Cardiac muscle cell (in vitro differentiated cells and primary cell): ENCODE measurements around the gene SNAP29. TPM values are rescaled to one million over a fixed set of nuclear protein-coding genes. Genes with fewer than 3 reads are reported as not detected.

Experiments
- DNase-seq, 2 donors: peaks; one replicate each; pipeline versions ENCODE4 v3.0.0 to v3.0.0-alpha.2; 2010 to 2017; ENCODE audit warnings: low read depth in 1 of 2, low spot score in 1 of 2
- H3K27ac ChIP-seq: fragments of 200-600 bp; sonication (generic); 2 replicates; pipeline ENCODE4 v1.5.1; 2016
- H3K27me3 ChIP-seq: fragments of 200-600 bp; sonication (generic); 2 replicates; pipeline ENCODE4 v1.6.0; 2016; ENCODE audit warnings: control low read depth
- H3K36me3 ChIP-seq: fragments of 200-600 bp; sonication (generic); 2 replicates; pipeline ENCODE4 v1.5.1; 2016; ENCODE audit warnings: control low read depth
- H3K4me1 ChIP-seq: fragments of 200-600 bp; sonication (generic); 2 replicates; pipeline ENCODE4 v1.8.1; 2017; ENCODE audit warnings: low read depth, mild to moderate bottlenecking, mixed run types
- H3K4me3 ChIP-seq: fragments of 200-600 bp; sonication (generic); 2 replicates; pipeline ENCODE4 v1.5.1; 2016; ENCODE audit warnings: mild to moderate bottlenecking
- H3K9me3 ChIP-seq: fragments of 200-600 bp; sonication (generic); 2 replicates; pipeline ENCODE4 v1.5.1; 2017; ENCODE audit warnings: low read depth, mild to moderate bottlenecking, control low read depth
- polyA plus RNA-seq: library from polyadenylated mRNA; unstranded; fragments of >200 nt; fragmentation: Nextera tagmentation; extraction: Ambion mirVana; gene quantifications from 2 replicates; pipeline ENCODE4 v1.2.1, GENCODE V29; 2016
- total RNA-seq: library from RNA; depleted of rRNA; stranded (reverse); fragments of >200 nt; gene quantifications from 2 replicates; pipeline ENCODE4 v1.2.3, GENCODE V29; 2016
- TF ChIP-seq, protein P1 (sequence below): IDR thresholded peaks from 2 replicates; pipeline ENCODE4 v1.5.1; 2012; ENCODE audit warnings: low read depth, mild to moderate bottlenecking, low read length

Gene SNAP29
- total and polyA plus RNA-seq, 2 experiments from 2014 or later: 22.0 to 37.9 TPM

- TF ChIP-seq, protein P1, sequence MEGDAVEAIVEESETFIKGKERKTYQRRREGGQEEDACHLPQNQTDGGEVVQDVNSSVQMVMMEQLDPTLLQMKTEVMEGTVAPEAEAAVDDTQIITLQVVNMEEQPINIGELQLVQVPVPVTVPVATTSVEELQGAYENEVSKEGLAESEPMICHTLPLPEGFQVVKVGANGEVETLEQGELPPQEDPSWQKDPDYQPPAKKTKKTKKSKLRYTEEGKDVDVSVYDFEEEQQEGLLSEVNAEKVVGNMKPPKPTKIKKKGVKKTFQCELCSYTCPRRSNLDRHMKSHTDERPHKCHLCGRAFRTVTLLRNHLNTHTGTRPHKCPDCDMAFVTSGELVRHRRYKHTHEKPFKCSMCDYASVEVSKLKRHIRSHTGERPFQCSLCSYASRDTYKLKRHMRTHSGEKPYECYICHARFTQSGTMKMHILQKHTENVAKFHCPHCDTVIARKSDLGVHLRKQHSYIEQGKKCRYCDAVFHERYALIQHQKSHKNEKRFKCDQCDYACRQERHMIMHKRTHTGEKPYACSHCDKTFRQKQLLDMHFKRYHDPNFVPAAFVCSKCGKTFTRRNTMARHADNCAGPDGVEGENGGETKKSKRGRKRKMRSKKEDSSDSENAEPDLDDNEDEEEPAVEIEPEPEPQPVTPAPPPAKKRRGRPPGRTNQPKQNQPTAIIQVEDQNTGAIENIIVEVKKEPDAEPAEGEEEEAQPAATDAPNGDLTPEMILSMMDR: no peak
- Histone ChIP-seq H3K36me3 (peaks cover 4% of the 10 kb centered on the region), H3K27ac (peak overlapping the region; percentile 89), H3K4me3 (no peak overlapping the region), H3K4me1 (peaks cover 17% of the 10 kb centered on the region), H3K27me3 (no peaks in the 10 kb centered on the region), H3K9me3 (no peaks in the 10 kb centered on the region)
- DNase-seq: no peak
These were observed 7.2 kb downstream of the SNAP29 start for GRCh38 chr22:20865875-20866445.

DNA sequence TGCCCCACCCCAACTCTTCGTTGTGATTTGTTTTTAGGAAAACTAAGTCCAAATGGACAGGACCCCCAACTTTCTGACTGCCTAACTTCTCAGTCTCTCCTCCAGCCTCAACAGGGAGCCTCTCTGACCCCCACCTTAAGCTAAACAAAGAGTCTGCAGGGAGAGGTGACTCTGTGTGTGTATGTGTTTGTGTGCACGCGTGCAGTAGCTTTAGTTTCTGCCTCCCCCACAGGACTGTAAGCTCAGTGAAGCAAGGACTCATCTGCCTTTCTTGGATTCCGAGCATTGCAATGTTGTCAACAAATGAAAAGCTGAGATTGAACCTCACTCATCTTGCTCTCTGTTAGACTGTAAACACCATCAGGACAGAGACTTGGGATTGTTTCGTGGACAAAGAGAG, 7.9 kb downstream of the SNAP29 start:
- TF ChIP-seq, protein P1: no peak
- Histone ChIP-seq H3K4me1 (peaks cover 17% of the 10 kb centered on the region), H3K4me3 (no peak overlapping the region), H3K9me3 (no peaks in the 10 kb centered on the region), H3K36me3 (peaks cover 4% of the 10 kb centered on the region), H3K27me3 (no peaks in the 10 kb centered on the region), H3K27ac (peak overlapping the region; percentile 89)
- no peak for DNase-seq

- Histone ChIP-seq H3K27me3 (no peaks in the 10 kb centered on the region), H3K9me3 (no peaks in the 10 kb centered on the region), H3K4me3 (no peak overlapping the region), H3K4me1 (peaks cover 17% of the 10 kb centered on the region), H3K36me3 (peaks cover 4% of the 10 kb centered on the region), H3K27ac (peak overlapping the region; percentile 89)
- TF ChIP-seq, protein P1: no peak
- DNase-seq: peak; percentile 31 to 67
These were observed 8.6 kb downstream of the SNAP29 start for GRCh38 chr22:20867179-20868024.

DNA sequence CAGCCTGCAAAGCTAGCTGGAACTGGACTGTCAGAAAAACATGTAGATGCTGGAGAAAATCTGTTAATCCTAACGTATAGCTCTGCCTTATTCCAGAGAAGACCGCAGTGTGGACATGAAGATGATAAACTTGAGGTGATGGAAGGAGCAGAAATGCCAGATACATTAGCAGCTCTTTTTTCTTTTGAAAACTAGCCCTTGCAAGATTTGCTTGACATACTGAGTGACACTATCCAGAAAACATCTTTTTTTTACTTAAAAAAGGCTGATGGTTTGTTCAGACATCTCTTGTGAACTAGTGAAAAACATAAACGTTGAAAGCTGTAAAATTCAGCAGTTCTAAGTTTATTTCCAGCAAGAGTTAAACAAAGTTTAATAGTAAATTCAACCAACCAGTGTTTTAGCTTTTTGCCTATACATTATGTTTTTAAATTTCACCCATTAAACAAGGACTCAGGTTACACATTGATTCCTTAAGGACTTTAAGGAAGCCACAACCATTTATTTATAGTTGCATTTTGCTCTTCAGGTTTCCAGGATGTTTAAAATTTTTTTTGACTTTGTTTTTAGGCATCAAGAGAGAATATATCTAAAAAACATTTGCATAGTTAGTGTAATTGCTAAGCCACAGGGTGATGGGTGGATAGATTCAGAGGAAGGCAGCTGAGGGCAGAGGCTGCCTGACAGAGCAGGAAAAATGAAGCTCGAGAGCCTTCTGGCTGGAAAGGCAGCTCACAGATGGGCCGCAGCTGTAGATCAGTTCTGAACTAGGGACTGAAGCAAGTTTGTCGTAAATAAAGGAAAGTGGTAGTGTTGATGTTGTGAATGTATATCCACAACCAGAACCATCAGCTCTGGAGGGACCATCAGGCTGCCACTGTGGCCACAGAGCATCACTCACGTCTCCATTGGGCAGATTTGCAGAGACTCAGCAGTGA, 9.5 kb downstream of the SNAP29 start:
- no peak overlapping the region for H3K4me3 ChIP-seq
- no peaks in the 10 kb centered on the region for H3K9me3 ChIP-seq
- H3K4me1 ChIP-seq: peaks cover 17% of the 10 kb centered on the region
- DNase-seq: no peak
- no peaks in the 10 kb centered on the region for H3K27me3 ChIP-seq
- TF ChIP-seq, protein P1: no peak
- H3K36me3 ChIP-seq: peaks cover 6% of the 10 kb centered on the region
- H3K27ac ChIP-seq: peak overlapping the region; percentile 89

GRCh38 chr22:20869234-20869633, 10.4 kb downstream of the SNAP29 start:
- Histone ChIP-seq H3K9me3 (no peaks in the 10 kb centered on the region), H3K4me3 (no peak overlapping the region), H3K27ac (no peak overlapping the region), H3K4me1 (peaks cover 17% of the 10 kb centered on the region), H3K36me3 (peaks cover 9% of the 10 kb centered on the region), H3K27me3 (no peaks in the 10 kb centered on the region)
- no peak for DNase-seq
- TF ChIP-seq, protein P1: no peak
